ACHN (cell line): ENCODE data around the gene MECR.
A peak's percentile ranks its signal among the peaks of the same experiment; 100 is the strongest.

Experiments used
- DNase-seq: peaks from one replicate; pipeline ENCODE4 v3.0.0-alpha.2; 2015
- in situ Hi-C: cut with HindIII; loops from 2 replicates; pipeline ENCODE4 v1.10.0; 2017; ENCODE audit warnings: low sequenced_read_pairs, low pct_ligation_motif_present, low pct_unique_long_range_greater_than_20kb

MECR gene

DNA sequence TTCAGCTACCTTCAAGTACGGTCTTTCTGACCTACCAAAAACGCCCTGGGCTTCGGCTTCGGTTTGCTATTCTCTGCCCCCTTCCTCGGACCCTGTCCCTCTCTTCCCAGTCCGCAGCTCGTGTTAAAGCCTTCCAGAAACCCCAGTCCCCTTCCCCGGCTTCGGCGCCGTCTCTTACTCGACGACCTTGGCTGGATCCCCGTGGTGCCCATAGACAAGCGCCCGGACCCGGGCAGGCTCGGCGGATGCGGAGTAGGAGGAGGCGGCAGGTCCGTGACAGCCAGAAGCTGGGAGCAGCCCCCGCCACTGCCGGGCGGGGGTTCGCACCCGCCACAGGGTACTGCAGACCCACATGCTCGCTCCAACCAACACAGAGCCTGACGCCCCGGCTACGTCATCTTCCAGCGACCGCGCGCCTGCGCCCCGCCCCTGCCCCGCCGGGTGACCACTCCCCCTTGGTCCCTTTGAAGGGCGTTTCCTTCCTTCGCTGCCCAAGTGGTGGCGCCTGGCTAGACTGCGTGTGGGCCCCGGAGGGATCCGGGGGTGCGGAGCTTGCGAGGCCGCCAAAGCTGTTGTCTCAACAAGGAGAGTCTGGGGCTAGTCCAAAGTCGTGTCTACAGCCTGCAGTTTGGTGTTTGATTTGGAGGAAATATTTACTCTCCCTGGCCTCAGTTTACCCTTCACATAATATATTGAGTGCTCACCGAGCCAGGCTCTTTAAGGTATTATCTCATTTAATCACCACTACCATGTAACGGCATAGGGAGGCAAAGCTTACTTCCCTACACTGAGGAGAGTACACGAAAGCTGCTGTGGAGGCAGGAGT is at the start of gene MECR:
Gene MECR (minus strand): TSS at position 382 of the 826 bp plus-strand sequence. CDS start 28 bp downstream, at position 354.
- DNase-seq, result peak; percentile 84

DNA sequence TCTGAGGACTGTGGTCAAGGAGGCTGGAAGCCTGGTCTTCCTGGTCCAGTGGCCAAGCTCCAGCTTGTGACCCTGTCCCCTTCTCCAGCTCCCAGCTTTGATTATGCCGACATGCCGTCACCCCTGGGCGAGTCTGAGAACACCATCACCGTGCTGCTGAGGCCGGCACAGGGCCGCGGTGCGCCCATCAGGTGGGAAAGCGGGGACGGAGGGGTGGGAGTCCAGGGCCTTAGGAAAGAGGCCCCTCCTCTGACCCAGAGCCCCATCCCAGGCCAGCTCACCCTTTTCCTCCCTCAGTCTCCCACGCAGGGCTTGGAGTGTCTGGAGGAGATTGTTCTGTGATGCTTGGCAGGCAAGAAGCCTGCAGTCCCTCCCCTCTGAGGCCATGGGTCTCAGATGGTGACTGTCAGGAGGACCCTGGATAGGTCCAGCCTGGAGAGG is 49.2 kb upstream of the MECR start:
- DNase-seq, result no peak
- in situ Hi-C loops, result no loop called here

More for the DNA sequence above, at the start of gene MECR:
- in situ Hi-C loops, result no loop called here

- in situ Hi-C loops, result no loop called here
- no peak for DNase-seq
Observed at GRCh38 chr1:29279406-29279805, 48.7 kb upstream of the MECR start.

- in situ Hi-C loops, result no loop called here
- DNase-seq, result no peak
Observed at GRCh38 chr1:29278124-29278523, 47.4 kb upstream of the MECR start.

DNA sequence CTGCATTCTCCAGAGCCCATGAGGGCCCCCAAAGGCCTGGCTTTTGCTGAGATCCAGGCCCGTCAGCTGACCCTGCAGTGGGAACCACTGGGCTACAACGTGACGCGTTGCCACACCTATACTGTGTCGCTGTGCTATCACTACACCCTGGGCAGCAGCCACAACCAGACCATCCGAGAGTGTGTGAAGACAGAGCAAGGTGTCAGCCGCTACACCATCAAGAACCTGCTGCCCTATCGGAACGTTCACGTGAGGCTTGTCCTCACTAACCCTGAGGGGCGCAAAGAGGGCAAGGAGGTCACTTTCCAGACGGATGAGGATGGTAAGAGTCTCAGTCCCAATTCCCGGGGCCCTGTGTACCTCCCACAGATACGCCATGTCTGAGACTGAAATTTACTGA is 44.7 kb upstream of the MECR start:
- in situ Hi-C loops, result no loop called here
- DNase-seq, result no peak

GRCh38 chr1:29272147-29272907 is 41.6 kb upstream of the MECR start:
- no peak for DNase-seq
- in situ Hi-C loops, result no loop called here

GRCh38 chr1:29271724-29272123 is 41.0 kb upstream of the MECR start:
- in situ Hi-C loops, result no loop called here
- DNase-seq, result peak; percentile 71

DNA sequence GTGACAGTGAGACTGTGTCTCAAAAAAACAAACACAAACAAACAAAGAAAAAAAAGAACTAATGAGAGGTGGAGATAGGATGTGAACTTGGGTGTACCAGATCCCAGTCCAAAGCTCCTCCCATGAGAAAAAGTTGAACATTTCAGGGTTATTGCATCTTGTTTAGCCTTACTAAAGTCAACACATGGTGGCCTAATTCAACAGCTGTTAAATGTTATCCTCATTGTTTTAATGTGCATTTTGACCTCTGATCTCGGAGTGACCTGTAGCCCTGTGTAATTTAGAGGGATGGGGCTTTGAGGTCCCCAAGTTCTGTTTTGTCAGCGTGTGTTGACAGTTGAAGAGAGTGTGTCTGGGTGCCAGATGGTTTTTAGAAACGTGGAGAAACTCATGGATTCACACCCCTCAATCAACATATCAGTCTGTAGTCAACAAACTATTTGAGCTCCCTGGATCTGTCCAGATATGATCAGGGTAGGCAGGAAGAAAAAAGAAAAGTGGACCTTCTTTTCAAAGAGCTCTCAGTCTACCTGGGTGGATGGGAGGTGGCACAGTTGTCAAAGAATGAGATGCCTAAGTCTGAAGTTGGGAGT is 40.3 kb upstream of the MECR start:
- DNase-seq, result no peak
- in situ Hi-C loops, result no loop called here

DNA sequence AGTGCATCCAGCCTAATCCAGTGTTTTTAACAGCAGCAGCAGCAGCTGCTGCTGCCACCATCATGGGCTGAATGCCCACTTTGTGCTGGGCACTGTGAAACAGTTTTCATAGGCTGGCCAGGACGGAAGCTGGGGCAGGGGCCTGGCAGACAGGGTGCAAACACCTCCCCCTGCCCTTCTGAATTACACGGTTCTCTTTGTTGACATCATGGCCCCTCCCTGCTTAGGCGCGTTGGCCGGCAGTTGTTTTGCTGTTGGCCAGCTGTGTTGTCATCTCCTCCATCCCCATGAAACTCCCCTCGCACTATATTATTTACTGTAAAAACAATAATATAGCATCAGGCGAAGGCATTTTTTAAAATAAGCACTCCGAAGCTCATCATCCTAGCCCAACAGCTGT is 38.6 kb upstream of the MECR start:
- no peak for DNase-seq
- in situ Hi-C loops, result no loop called here

- in situ Hi-C loops, result no loop called here
- DNase-seq, result no peak
Observed at GRCh38 chr1:29267321-29268070, 36.8 kb upstream of the MECR start.

GRCh38 chr1:29266912-29267311 is 36.2 kb upstream of the MECR start:
- DNase-seq, result no peak
- in situ Hi-C loops, result no loop called here

- DNase-seq, result no peak
- in situ Hi-C loops, result no loop called here
Observed at GRCh38 chr1:29264773-29265389, 34.1 kb upstream of the MECR start.

GRCh38 chr1:29260531-29260930 is 29.8 kb upstream of the MECR start:
- in situ Hi-C loops, result no loop called here
- DNase-seq, result no peak

GRCh38 chr1:29259802-29260441 is 29.2 kb upstream of the MECR start:
- peak; percentile 10 for DNase-seq
- in situ Hi-C loops, result no loop called here

DNA sequence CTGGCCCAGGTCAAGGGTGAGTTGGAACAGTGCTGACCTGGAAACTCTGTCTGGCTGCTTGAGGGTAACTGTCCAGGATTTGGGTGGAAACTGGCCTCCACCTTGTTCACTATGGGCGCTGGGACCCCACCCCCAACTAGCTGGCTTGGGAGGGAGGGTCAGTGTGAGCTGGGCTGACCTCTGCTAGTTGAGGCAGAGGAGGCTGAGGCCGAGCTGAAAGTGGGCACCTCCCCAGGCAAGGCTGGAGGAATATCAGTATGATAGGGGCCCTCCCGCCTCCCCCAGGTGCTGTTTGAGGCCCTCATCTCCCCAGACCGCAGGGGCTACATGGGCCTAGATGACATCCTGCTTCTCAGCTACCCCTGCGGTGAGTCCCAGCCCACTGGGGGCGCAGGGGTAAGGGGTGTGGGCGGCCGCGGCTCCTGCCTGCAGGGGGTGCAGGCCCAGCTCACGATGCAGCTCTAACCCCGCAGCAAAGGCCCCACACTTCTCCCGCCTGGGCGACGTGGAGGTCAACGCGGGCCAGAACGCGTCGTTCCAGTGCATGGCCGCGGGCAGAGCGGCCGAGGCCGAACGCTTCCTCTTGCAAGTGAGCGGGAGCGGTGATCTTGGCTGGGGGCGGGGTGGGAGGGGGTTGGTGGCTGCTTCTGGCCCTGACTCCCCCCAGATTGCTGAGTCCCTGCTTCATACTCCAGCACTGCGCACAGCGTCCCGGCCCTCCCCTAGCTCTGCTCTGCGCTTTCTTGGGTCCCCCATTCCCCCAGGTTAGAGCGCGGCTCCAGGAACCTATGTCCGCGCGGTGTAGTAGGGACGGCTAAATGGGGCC is 28.5 kb upstream of the MECR start:
- DNase-seq, result no peak
- in situ Hi-C loops, result no loop called here

DNA sequence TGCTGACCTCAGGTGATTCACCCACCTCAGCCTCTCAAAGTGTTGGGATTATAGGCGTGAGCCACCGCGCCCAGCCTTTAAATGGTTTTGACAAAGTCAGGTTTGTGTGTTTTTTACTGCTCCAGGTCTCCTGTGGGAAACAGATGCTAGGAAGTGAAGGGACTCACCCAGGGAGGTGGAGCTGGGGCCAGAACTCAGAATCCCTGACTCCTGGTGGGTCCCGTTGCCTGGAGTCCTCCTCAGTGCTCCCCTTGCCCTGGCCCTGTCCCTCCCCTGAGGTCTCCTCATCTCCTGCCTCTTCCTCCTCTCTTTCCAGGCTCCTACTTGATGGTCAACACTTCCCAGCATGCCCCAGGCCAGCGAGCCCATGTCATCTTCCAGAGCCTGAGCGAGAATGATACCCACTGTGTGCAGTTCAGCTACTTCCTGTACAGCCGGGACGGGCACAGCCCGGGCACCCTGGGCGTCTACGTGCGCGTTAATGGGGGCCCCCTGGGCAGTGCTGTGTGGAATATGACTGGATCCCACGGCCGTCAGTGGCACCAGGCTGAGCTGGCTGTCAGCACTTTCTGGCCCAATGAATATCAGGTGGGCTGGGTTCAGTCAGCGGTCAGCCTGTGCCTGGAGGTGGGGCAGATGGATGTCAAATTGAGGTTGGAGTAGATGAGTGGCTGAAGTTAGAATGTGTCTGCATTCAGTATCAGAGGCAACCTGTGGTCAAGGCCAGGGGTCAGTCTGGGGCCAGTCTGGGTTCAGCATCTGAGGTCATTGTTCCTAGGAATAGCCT is 27.6 kb upstream of the MECR start:
- DNase-seq, result no peak
- in situ Hi-C loops, result no loop called here
